NCI-H1436 (cell line): ENCODE data around the gene RARRES2.
"Not testable (repeated sequence)": the region's sequence is repeated elsewhere in the genome, so short reads cannot be mapped to it uniquely, and the experiment has no call there.

Source experiments
- DNase-seq: peaks from one replicate; lab custom pipeline; 2025; lab: John Stamatoyannopoulos, UW

RARRES2 gene

GRCh38 chr7:150317748-150318444 lies 23.5 kb downstream of the RARRES2 start:
- no peak for DNase-seq

DNA sequence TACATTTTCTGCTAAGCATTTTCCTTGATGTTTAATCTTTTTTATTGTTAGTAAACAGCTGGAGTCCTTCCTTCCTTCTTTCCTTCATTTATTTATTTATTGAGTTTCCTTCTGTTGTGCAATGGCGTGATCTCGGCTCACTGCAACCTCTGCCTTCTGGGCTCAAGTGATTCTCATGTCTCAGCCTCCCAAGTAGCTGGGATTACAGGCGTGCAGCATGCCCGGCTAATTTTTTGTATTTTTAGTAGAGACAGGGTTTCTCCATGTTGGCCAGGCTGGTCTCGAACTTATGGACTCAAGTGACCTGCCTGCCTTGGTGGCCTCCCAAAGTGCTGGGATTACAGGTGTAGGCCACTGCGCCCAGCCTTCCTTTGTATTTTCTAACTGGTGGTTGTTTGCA lies 24.4 kb downstream of the RARRES2 start:
- DNase-seq: not testable (repeated sequence)

- DNase-seq: no peak
Observed at GRCh38 chr7:150314639-150315239, 26.7 kb downstream of the RARRES2 start.

DNA sequence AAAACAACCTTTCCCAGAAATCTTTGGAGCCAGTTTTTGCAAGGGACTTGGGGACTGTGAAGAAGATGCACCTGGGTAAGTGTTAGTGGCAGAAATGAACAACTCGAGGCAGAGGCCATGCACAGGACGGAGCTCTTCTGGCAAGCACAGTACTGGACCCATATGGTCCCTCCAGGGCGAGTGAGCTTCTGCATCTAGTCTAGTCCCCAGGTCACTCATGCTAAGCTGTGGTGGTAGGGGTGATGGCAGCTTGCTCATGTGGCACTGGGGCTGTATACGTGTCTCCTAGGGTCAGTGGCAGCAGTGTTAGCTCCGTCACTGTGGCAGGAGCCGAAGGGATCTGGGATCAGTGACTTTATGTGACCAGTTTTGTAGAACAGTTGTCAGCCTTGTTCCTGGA lies 27.6 kb downstream of the RARRES2 start:
- no peak for DNase-seq

GRCh38 chr7:150313367-150313809 lies 28.0 kb downstream of the RARRES2 start:
- no peak for DNase-seq

DNA sequence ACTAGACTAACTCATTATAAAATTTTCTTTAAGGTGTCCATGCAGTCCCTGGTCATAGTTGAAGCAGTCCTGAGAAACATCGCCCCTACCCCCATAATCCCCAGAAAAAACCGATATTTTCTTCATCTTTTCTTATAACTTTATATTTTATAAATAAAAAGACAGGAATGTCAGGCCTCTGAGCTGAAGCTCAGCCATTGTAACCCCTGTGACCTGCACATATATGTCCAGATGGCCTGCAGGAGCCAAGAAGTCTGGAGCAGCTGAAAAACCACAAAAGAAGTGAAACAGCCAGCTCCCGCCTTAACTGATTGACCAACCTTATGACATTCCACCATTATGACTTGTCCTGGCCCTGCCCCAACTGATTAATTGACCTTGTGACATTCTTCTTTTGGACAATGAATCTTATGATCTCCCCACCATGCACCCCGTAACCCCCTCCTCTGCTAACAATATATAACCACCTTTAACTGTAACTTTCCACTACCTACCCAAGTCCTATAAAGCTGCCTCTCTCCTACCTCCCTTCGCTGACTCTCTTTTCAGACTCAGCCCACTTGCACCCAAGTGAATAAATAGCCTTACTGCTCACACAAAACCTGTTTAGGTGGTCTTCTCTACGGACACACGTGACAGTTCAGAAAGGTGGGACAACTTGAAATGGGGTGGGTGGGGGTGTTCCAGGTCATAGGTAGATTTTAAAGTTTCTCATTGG lies 28.6 kb downstream of the RARRES2 start:
- DNase-seq: not testable (repeated sequence)

DNA sequence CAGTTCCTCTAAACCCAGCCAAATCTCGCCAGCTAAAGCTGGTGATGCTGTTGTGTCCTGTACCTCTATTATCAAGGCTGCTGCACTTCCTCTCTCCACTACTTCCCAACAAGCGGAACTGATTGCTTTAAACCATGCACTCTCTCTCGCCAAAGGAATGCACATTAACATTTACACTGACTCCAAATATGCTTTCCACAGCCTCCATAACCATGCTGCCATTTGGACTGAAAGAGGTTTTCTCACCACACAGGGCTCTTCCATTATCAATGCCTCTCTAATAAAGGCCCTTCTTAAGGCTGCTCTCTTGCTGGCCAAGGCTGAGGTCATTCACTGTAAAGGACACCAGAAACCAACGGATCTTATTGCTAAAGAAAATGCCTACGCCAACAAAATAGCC lies 29.7 kb downstream of the RARRES2 start:
- no peak for DNase-seq

GRCh38 chr7:150311146-150311545 lies 30.3 kb downstream of the RARRES2 start:
- no peak for DNase-seq

GRCh38 chr7:150308575-150308974 lies 32.9 kb downstream of the RARRES2 start:
- DNase-seq: no peak

DNA sequence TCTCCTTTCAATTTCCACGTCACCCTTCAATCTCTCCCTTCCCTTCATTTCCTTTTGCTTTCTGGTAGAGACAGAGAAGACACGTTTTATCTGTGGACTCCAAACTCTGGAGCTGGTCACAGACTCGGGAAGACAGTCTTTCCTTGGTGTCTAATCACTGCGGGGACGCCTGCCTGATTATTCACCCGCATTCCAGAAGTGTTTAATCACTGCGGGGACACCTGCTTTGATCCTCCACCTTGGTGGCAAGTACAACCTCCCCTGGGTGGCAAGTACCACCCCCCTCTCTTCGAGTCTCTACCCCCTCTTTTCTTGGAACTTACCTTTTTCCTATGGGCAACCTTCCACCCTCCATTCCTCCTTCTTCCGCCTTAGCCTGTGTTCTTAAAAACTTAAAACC lies 33.5 kb downstream of the RARRES2 start:
- no peak for DNase-seq

GRCh38 chr7:150307129-150307528 lies 34.3 kb downstream of the RARRES2 start:
- DNase-seq: no peak

DNA sequence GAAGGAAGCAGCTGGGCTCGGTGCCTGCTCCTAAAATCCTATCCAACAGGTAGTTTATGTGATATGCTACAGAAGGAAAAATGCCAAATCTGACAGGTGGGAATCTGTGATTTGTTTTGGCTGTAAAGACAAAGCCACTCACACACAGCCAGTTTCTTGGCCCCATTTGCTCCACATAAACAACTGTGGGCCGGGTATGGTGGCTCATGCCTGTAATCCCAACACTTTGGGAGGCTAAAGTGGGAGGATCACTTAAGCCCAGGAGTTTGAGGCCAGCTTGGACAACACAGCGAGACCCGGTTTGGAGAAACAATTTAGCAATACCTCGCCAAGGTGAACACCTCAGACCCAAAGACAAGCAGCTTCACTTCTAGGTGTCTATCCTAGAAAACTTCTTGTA lies 35.1 kb downstream of the RARRES2 start:
- DNase-seq: not testable (repeated sequence)

- not testable (repeated sequence) for DNase-seq
Observed at GRCh38 chr7:150305903-150306284, 35.5 kb downstream of the RARRES2 start.

DNA sequence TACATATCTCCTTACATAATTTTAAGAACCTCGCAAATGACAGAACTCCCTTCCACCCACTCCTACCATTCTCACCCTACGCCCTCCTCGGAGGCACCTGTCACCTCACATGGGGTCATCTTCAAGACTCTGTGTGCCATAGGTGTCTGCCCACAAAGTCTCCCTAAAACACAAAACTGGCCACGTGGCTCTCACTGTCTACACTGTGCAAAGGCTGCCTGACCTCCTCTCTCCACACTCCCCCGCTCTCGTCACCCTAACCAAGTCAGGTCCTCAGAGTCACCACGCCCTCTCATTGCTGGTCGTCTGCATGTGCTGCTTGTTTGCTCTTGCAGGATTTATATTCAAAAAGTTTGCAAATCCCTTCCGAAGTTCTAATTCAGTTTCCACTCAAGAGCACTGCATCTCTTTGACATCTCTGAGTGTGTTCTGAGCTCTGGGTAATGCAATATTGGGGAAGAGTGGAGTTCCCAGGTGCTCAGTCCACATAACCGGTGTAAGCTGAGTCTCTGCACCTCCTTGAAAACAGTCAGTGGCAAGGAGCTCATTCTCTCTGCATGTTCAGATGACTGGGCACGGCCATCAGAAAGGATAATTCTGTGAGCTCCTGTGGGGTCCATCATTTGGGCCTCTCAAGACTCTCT lies 36.0 kb downstream of the RARRES2 start:
- not testable (repeated sequence) for DNase-seq

DNA sequence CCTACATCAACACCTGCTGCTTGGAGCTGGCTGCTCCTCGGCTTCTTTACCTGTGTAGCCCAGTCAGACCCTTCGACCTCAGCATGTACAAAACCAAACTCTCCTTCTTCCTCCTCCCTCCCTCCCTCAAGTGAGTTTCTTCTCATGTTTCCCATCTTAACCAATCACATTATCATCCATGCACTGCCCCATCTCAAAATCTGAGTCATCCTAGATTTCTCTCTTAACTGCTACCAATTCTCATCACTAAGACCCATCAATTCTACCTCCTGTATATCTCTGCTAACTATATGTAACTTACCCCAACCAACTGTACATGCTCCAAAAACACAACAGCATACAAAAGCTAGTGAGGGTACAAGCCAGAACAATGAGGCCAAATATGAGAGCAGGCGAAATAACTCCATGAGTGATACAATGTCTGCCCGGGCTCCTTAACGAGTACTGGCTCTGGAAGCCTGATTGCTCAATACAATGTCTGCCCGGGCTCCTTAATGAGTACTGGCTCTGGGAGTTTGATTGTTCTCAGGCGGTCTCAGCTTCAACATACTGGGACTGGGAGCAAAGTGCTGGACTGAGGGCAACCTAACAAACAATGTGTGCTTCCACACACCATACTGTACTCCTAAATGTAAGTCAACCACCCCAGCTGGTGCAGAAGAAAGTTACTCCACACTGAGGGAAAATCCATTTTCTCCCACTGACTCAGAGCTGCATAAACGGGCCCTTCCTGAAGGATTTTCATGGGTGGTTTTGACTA lies 36.8 kb downstream of the RARRES2 start:
- not testable (repeated sequence) for DNase-seq

GRCh38 chr7:150302908-150303310 lies 38.5 kb downstream of the RARRES2 start:
- DNase-seq: not testable (repeated sequence)

DNA sequence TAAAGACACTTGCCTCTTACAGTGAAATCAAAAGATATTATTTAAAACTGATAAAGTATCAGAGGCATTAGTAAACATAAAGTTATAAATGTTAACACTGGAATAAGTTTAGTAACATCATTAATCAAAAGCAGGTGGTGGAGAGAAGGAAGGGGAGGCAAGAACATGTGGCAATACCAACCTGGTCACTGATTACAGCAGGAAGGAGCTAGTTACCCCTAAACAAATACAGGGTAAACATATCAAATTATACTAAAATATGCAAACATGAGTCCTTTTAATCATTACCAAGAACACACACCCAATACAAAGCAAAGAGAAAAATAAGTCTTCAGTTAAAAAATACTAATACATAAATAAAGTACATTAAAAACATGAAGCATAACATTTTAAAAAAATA lies 43.5 kb downstream of the RARRES2 start:
- DNase-seq: not testable (repeated sequence)

- not testable (repeated sequence) for DNase-seq
Observed at GRCh38 chr7:150296802-150297201, 44.6 kb downstream of the RARRES2 start.

- not testable (repeated sequence) for DNase-seq
Observed at GRCh38 chr7:150295614-150296013, 45.8 kb downstream of the RARRES2 start.

DNA sequence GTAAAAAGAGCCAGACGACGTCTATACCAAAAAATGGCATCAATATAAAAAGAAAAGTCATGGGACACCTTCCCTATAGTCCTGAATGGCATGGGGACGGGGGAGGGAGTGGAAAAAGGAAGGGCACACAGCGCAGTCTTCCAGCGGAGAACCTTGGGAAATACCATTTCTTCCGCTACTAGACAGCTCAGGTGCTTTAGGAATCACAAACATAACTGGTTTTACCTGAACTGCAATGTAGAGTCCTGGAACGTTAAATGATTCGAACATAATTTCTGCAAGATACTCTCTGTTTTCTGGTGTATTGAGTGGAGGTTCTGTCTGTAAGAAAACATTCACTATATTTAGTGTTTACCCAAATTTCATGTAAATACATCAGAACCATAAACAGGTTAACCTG lies 46.4 kb downstream of the RARRES2 start:
- DNase-seq: not testable (repeated sequence)

- DNase-seq: not testable (repeated sequence)
Observed at GRCh38 chr7:150290317-150290716, 51.1 kb downstream of the RARRES2 start.

DNA sequence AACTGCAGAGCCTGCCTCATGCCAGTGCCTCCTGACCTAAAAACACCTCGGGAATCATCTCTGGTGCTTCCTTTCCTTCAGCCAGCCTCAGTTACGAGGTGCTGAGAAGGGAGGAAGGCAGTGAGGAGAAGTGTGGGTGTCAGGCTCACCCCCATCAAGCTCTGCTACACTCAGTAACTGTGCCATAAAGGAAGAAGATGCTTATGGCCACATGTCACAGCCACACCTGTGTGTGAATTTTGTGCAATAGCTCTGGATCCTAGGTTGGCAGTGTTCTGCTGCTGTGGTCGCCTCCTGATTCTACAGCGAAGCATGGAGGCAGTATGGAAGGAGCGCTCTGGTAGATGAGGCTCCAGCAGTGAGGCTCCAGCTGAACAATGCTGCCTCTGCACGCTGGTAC lies 52.6 kb downstream of the RARRES2 start:
- DNase-seq: not testable (repeated sequence)
